Omental fat pad (tissue), 4 donors: ENCODE results near the gene GALNT16. TPM values are rescaled to one million over a fixed set of nuclear protein-coding genes. Genes with fewer than 3 reads are reported as not detected.

Experiments used
- ATAC-seq: fragments of 150-250 bp; one replicate; pipeline ENCODE4 v1.9.1; 2016; ENCODE audit warnings: mild to moderate bottlenecking, moderate library complexity; ENCODE audit not compliant: low FRiP score
- DNase-seq: peaks from one replicate; pipeline ENCODE4 v3.0.0-alpha.2; 2019; ENCODE audit warnings: low spot score
- CTCF ChIP-seq, 3 donors: fragments of 450-650 bp; IDR thresholded peaks; one replicate each; pipeline ENCODE4 v1.5.1; 2016 to 2017; ENCODE audit warnings: antibody characterized with exemption in 3 of 3, mild to moderate bottlenecking in 3 of 3, moderate library complexity in 2 of 3
- total RNA-seq, 4 donors: library from RNA; depleted of rRNA; stranded (reverse); fragments of >200 nt; gene quantifications; one replicate each; pipeline ENCODE4 v1.1.0, GENCODE V29; 2016

GALNT16 gene
- total RNA-seq, 4 donors from 2014 or later, result 6.5 to 18.3 (median 8.1) TPM

- ATAC-seq, result no peak
- TF ChIP-seq CTCF (IDR thresholded peaks at IDR 0.05), result no peak
- DNase-seq, result no peak
These were observed 66.7 kb downstream of the GALNT16 start for GRCh38 chr14:69326611-69327010.

DNA sequence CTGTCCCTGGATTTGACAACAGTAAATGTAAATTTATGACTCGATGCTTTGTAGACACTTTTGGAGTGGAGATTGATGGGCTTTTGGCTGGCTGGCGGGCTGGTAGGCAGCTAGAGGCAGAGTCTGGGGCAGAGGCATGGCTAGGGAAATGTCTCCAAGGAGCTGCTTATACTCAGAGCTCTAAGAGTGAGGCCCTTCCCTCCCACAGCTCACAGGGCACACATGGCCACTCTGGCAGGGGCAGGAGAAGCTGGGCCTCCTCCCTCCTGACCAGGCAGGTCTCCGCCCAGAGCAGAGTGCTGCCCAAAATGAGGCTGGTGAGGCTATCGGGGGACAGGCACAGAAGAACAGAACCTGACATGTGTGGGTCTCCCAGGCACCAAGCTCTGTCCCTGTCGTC, 67.5 kb downstream of the GALNT16 start:
- no peak for DNase-seq
- TF ChIP-seq CTCF (IDR thresholded peaks at IDR 0.05), result no peak
- ATAC-seq, result no peak

DNA sequence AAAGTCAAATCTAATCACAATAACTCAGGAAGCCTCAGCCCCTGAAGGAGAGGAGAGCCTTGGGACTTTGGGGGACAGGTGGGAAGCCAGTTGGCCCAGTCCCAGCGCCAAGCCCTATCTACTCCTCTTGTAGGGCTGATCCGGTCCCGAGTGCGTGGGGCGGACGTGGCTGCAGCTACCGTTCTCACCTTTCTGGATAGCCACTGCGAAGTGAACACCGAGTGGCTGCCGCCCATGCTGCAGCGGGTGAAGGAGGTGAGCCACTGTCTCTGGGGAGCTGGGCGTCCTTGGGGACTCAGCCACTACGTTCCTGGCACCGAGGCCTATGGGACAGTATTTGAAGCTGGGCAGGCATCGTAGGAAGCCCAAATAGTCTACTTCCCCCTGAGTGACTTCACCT, 68.4 kb downstream of the GALNT16 start:
- DNase-seq, result no peak
- TF ChIP-seq CTCF (IDR thresholded peaks at IDR 0.05), result no peak
- ATAC-seq, result no peak

GRCh38 chr14:69328765-69329164, 68.8 kb downstream of the GALNT16 start:
- DNase-seq (no peak), ATAC-seq (no peak)
- TF ChIP-seq CTCF (IDR thresholded peaks at IDR 0.05), result no peak

GRCh38 chr14:69331206-69331605, 71.2 kb downstream of the GALNT16 start:
- DNase-seq (no peak), ATAC-seq (no peak)
- TF ChIP-seq CTCF (IDR thresholded peaks at IDR 0.05), result no peak

GRCh38 chr14:69332782-69333395, 72.9 kb downstream of the GALNT16 start:
- ATAC-seq (no peak), DNase-seq (no peak)
- TF ChIP-seq CTCF (IDR thresholded peaks at IDR 0.05), result no peak

GRCh38 chr14:69333791-69334337, 73.9 kb downstream of the GALNT16 start:
- TF ChIP-seq CTCF (IDR thresholded peaks at IDR 0.05), result no peak
- DNase-seq (no peak), ATAC-seq (no peak)
